Measurements from ENCODE around the gene LY6G6D.
A peak's percentile ranks its signal among the peaks of the same experiment; 100 is the strongest.
"Not testable (repeated sequence)": the region's sequence is repeated elsewhere in the genome, so short reads cannot be mapped to it uniquely, and the experiment has no call there.

The LY6G6D gene

GRCh38 chr6:31702819-31703716, 12.1 kb upstream of the LY6G6D start, which contains the start of gene ABHD16A:
Gene ABHD16A, minus strand, starts transcription at chr6:31703324. Its CDS starts 43 bp downstream, at chr6:31703281.
- DNase-seq (ENCODE audit: low read depth) = peak; percentile 90
- peak within 1 kb of the TSS; percentile 92 for H3K4me3 ChIP-seq (ENCODE audit: low read depth, low read length)
- no peak for TF ChIP-seq CTCF (IDR thresholded peaks at IDR 0.05; ENCODE audit: control insufficient read depth, extremely low read depth, insufficient read depth)

DNA sequence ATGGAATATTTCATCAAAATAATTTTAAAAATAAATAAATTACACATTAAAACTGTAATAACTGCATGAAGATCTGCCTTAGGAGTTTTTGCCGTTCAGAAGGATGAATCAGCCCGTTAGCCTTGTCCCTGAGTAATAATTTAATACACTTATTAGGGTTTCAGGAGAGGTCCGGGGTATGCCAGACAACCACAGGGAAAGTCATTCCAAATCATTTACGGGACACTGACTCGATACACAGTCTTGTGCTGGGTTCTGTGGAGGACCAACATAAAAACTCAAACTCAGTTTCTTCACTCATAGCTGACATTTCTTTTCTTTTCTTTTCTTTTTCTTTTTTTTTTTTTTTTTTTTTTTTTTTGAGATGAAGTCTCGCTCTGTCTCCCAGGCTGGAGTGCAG, 9.2 kb upstream of the LY6G6D start:
- H3K4me3 ChIP-seq (ENCODE audit: low read depth, low read length) = no peak overlapping the region
- TF ChIP-seq CTCF (IDR thresholded peaks at IDR 0.05; ENCODE audit: control insufficient read depth, extremely low read depth, insufficient read depth) = no peak
- no peak for DNase-seq (ENCODE audit: low read depth)

- no peak for TF ChIP-seq CTCF (IDR thresholded peaks at IDR 0.05; ENCODE audit: control insufficient read depth, extremely low read depth, insufficient read depth)
- no peak for DNase-seq (ENCODE audit: low read depth)
- H3K4me3 ChIP-seq (ENCODE audit: low read depth, low read length) = no peak within 1 kb of the TSS
Observed at GRCh38 chr6:31706599-31706998, 8.5 kb upstream of the LY6G6D start, which contains the start of gene LY6G6F. Gene LY6G6F, plus strand, starts transcription at chr6:31706866. Its CDS starts 41 bp downstream, at chr6:31706907.

GRCh38 chr6:31707701-31708100, 7.4 kb upstream of the LY6G6D start:
- no peak for TF ChIP-seq CTCF (IDR thresholded peaks at IDR 0.05; ENCODE audit: control insufficient read depth, extremely low read depth, insufficient read depth)
- no peak for DNase-seq (ENCODE audit: low read depth)
- H3K4me3 ChIP-seq (ENCODE audit: low read depth, low read length) = no peak overlapping the region

GRCh38 chr6:31708224-31708623, 6.9 kb upstream of the LY6G6D start:
- H3K4me3 ChIP-seq (ENCODE audit: low read depth, low read length) = no peak overlapping the region
- TF ChIP-seq CTCF (IDR thresholded peaks at IDR 0.05; ENCODE audit: control insufficient read depth, extremely low read depth, insufficient read depth) = no peak
- no peak for DNase-seq (ENCODE audit: low read depth)

GRCh38 chr6:31709157-31709556, 6.0 kb upstream of the LY6G6D start:
- H3K4me3 ChIP-seq (ENCODE audit: low read depth, low read length); DNase-seq (ENCODE audit: low read depth): not testable (repeated sequence)

DNA sequence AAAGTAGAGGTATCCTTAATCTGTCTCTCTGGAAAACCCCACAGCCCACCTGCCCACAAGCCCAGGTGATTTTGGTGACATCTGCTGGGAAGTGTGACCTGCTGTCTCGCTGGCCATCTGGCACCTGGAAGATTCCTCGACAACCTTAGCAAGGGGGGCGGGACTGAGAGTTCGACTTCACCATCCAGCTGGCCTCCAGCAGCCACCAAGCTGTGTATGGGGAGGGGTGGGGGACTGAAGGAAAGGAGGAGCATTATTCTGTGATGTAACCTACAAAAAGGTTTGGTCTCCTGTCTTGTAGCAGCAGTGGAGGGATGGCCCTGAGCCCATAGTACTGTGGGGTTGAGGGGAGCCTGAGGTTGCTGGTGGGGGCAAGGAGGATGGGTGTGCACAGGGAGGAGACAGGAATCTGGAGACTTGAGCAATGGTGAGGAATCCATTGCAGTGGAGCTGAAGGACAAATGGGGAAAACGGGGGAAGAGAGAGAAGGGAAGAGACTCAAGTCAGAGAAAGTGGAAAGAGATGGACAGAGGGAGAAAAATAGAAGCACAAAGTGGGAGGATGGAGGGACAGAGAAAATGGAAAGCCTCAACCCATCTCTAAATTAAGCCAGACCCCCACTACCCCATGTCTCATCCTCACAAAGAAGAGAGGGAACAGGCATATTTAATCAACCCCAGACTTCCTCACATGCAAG, 4.5 kb upstream of the LY6G6D start:
- no peak overlapping the region for H3K4me3 ChIP-seq (ENCODE audit: low read depth, low read length)
- no peak for TF ChIP-seq CTCF (IDR thresholded peaks at IDR 0.05; ENCODE audit: control insufficient read depth, extremely low read depth, insufficient read depth)
- no peak for DNase-seq (ENCODE audit: low read depth)
